Astrocyte of the spinal cord (primary cell): Measurements from ENCODE around the gene DNM1L.

Experiments
- DNase-seq: peaks from one replicate; pipeline ENCODE4 v3.0.0; 2011; ENCODE audit warnings: low read depth, low spot score
- H3K4me3 ChIP-seq: 2 replicates; pipeline ENCODE4 v1.5.1; 2011; ENCODE audit warnings: low read depth, mild to moderate bottlenecking, low read length, moderate library complexity
- CTCF ChIP-seq: IDR thresholded peaks from 2 replicates; pipeline ENCODE4 v1.5.1; 2012; ENCODE audit warnings: low read depth, mild to moderate bottlenecking, low read length, inconsistent platforms
- in situ Hi-C: cut with HindIII; loops from 2 replicates; pipeline ENCODE4 v1.10.0; 2017; ENCODE audit warnings: low sequenced_read_pairs

Gene DNM1L

GRCh38 chr12:32785557-32785956 is 106.5 kb downstream of the DNM1L start:
- TF ChIP-seq CTCF = no peak
- in situ Hi-C loops = no loop called here
- no peak overlapping the region for H3K4me3 ChIP-seq
- no peak for DNase-seq

GRCh38 chr12:32788405-32788804 is 109.3 kb downstream of the DNM1L start:
- no peak for TF ChIP-seq CTCF

GRCh38 chr12:32789446-32789845 is 110.3 kb downstream of the DNM1L start:
- no peak for TF ChIP-seq CTCF
- no peak for DNase-seq
- H3K4me3 ChIP-seq = no peak overlapping the region
- in situ Hi-C loops = no loop called here

More at GRCh38 chr12:32788405-32788804, 109.3 kb downstream of the DNM1L start:
- in situ Hi-C loops = no loop called here
- no peak overlapping the region for H3K4me3 ChIP-seq
- DNase-seq = no peak

- no peak overlapping the region for H3K4me3 ChIP-seq
- DNase-seq = no peak
- no peak for TF ChIP-seq CTCF
- in situ Hi-C loops = no loop called here
Measured at GRCh38 chr12:32789916-32790315, 110.8 kb downstream of the DNM1L start.

GRCh38 chr12:32794281-32794680 is 115.2 kb downstream of the DNM1L start:
- no peak for DNase-seq
- H3K4me3 ChIP-seq = no peak overlapping the region
- TF ChIP-seq CTCF = no peak
- in situ Hi-C loops = no loop called here
